CD4-positive, alpha-beta memory T cell (primary cell): Measurements from ENCODE around the gene ARFRP1. TPM values are rescaled to one million over a fixed set of nuclear protein-coding genes. Genes with fewer than 3 reads are reported as not detected.
A peak's percentile ranks its signal among the peaks of the same experiment; 100 is the strongest.

Experiments
- CTCF ChIA-PET: fragments of 350-600 bp; sonication (Branson Sonifier 250); formaldehyde crosslinking; loops from one replicate; lab custom pipeline; 2021; ENCODE audit warnings: inconsistent platforms; ENCODE audit not compliant: partially characterized antibody; lab: Charles Lee
- POLR2A ChIA-PET: fragments of 350-600 bp; sonication (Branson Sonifier 250); formaldehyde crosslinking; loops from one replicate; lab custom pipeline; 2021; ENCODE audit not compliant: partially characterized antibody; lab: Charles Lee
- DNase-seq, 5 donors: peaks; one replicate each; pipeline versions ENCODE4 v3.0.0 to v3.0.0-alpha.2; 2020 to 2022; ENCODE audit warnings: mixed read lengths in 1 of 5
- H3K27ac ChIP-seq: one replicate; pipeline ENCODE4 v1.7.0; 2013; ENCODE audit warnings: low read depth, low read length
- H3K27me3 ChIP-seq: 2 replicates; pipeline ENCODE4 v1.7.0; 2013; ENCODE audit warnings: mild to moderate bottlenecking, low read length, moderate library complexity; ENCODE audit not compliant: insufficient read depth
- H3K36me3 ChIP-seq: 2 replicates; pipeline ENCODE4 v1.7.0; 2013; ENCODE audit warnings: mild to moderate bottlenecking, low read length, moderate library complexity; ENCODE audit not compliant: insufficient read depth
- H3K4me1 ChIP-seq: 2 replicates; pipeline ENCODE4 v1.7.0; 2013; ENCODE audit warnings: mild to moderate bottlenecking, low read length, moderate library complexity; ENCODE audit not compliant: insufficient read depth
- H3K4me3 ChIP-seq, 2 donors: one replicate each; pipeline ENCODE4 v1.7.0; 2013; ENCODE audit warnings: low read length in 2 of 2, mild to moderate bottlenecking in 1 of 2
- H3K9me3 ChIP-seq, 2 donors: one replicate each; pipeline ENCODE4 v1.7.0; 2013; ENCODE audit warnings: low read length in 2 of 2, control low read depth in 1 of 2; ENCODE audit not compliant: control insufficient read depth in 1 of 2
- H3K27ac Mint-ChIP-seq, 7 donors: one replicate each; pipeline ENCODE4 v1.8.0; 2020 to 2021; ENCODE audit warnings: mixed read lengths in 7 of 7, mild to moderate bottlenecking in 6 of 7, inconsistent platforms in 3 of 7, moderate library complexity in 3 of 7
- H3K27me3 Mint-ChIP-seq, 2 donors: one replicate each; pipeline ENCODE4 v1.8.0; 2020 to 2021; ENCODE audit warnings: mixed read lengths in 2 of 2
- H3K36me3 Mint-ChIP-seq, 2 donors: one replicate each; pipeline ENCODE4 v1.8.0; 2020 to 2021; ENCODE audit warnings: mixed read lengths in 2 of 2, inconsistent platforms in 1 of 2, mild to moderate bottlenecking in 1 of 2
- H3K4me1 Mint-ChIP-seq, 4 donors: one replicate each; pipeline ENCODE4 v1.8.0; 2020 to 2021; ENCODE audit warnings: mixed read lengths in 4 of 4, mild to moderate bottlenecking in 1 of 4
- H3K4me3 Mint-ChIP-seq, 8 donors: one replicate each; pipeline ENCODE4 v1.8.0; 2020 to 2021; ENCODE audit warnings: mixed read lengths in 8 of 8, mild to moderate bottlenecking in 7 of 8, moderate library complexity in 6 of 8, inconsistent platforms in 3 of 8
- H3K9me3 Mint-ChIP-seq, 8 donors: one replicate each; pipeline ENCODE4 v1.8.0; 2020 to 2021; ENCODE audit warnings: mixed read lengths in 8 of 8, mild to moderate bottlenecking in 5 of 8, inconsistent platforms in 3 of 8, moderate library complexity in 1 of 8
- intact Hi-C: fragments of 100-400 bp; cut with micrococcal nuclease; formaldehyde crosslinking; loops from one replicate; pipeline ENCODE4 v1.15.1; 2023
- polyA plus RNA-seq, 2 donors: library from polyadenylated mRNA; unstranded; fragments of 300-500 nt; fragmentation: Illumina TruSeq; gene quantifications; one replicate each; pipeline ENCODE4 v1.2.3, GENCODE V29; 2021
- total RNA-seq, 2 experiments: library from RNA; stranded (reverse); gene quantifications; one replicate each; pipeline ENCODE4 v1.2.3, GENCODE V29; 2021

Gene ARFRP1
- total and polyA plus RNA-seq, 4 experiments from 2014 or later, result 65.5 to 92.0 (median 76.0) TPM

DNA sequence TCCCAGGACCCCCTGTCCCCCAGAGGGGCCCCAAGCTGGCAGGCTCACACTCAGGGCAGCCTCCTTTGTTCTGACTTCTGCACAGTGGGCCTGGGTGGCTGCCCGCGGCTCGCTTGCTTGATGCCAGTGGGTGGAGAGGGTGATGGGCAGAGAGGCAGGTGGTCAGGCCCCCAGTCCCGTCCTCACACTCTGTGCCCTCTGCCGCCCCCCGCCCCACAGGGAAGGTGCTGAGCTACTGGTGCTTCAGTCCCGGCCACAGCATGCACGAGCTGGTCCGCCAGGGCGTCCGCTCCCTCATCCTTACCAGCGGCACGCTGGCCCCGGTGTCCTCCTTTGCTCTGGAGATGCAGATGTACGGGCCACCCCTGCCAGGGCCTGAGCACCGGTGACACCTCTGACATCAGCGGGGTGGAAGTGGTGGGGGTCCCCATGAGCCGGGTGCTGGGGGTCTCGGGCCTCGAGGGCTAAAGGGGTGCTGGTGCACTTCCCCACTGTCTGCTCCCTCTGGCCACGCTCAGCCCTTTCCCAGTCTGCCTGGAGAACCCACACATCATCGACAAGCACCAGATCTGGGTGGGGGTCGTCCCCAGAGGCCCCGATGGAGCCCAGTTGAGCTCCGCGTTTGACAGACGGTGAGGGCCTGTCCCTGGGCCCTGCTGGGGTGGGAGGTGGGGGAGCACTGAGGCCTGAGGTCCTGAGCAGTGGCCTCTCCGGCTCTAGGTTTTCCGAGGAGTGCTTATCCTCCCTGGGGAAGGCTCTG lies 20.2 kb downstream of the ARFRP1 start:
- Mint-ChIP-seq H3K36me3 (peaks cover 0 to 2% of the 10 kb centered on the region in 2 donors), H3K4me1 (peaks cover 1 to 10% (median 5%) of the 10 kb centered on the region in 4 donors), H3K27ac (no peak overlapping the region), H3K27me3 (no peaks in the 10 kb centered on the region), H3K9me3 (no peaks in the 10 kb centered on the region), H3K4me3 (no peak overlapping the region)
- Histone ChIP-seq H3K27ac (no peak overlapping the region), H3K4me3 (no peak overlapping the region), H3K9me3 (no peaks in the 10 kb centered on the region), H3K4me1 (peaks cover 16% of the 10 kb centered on the region), H3K27me3 (no peaks in the 10 kb centered on the region), H3K36me3 (no peaks in the 10 kb centered on the region)
- ChIA-PET CTCF (no interaction called here), POLR2A (interaction anchor here (1.0 to 2.4 kb wide), 6 partner anchors 15 to 150 kb away, joined by 3 to 5 read pairs (median 3); partner anchors contain the start of genes ARFRP1, LIME1, PTK6 and RTEL1)
- intact Hi-C loops, result no loop called here
- peak in 1 of 5 donors; percentile 13 for DNase-seq

DNA sequence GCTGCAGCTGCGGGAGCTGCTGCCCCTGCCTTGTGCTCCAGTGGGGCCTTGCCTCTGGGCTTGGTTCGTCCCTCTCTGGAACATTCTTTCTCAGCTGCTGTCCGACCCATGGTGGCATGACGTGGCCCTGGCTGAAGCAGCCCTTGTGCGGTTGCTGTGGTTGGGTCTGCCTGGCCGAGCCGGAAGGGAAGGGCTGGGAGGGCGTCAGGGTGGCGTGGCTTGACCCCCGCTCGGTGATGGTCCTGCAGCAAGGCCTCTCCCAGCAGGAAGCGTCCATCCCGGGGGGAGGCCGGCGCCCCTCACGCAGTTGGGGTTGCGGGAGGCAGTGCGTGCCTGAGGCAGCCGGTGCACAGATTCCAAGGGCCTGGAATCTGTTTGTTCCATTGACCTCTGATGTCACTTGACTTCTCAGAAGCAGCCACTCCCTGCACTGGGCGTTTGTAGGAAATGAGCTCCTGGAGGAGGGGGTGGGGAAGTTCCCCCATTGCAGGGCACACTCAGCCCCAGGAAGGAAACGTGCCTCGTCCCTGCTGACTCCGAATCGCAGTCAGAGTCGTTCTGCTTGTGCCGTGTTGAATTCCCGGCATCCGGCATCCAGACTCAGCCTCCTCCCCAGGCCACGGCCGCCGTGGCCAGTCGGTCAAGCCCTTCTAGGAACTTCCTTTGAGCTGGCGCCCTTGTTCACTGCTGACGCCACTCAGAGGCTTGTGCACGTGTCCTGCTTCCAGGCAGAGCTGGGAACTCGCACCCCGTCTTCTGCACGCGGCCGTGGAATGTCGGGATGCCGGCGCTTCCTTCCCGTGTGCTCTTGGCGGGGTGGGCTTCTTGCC lies 21.1 kb downstream of the ARFRP1 start:
- Histone ChIP-seq H3K36me3 (no peaks in the 10 kb centered on the region), H3K9me3 (no peaks in the 10 kb centered on the region), H3K4me1 (peaks cover 16% of the 10 kb centered on the region), H3K27me3 (no peaks in the 10 kb centered on the region), H3K4me3 (no peak overlapping the region), H3K27ac (no peak overlapping the region)
- peak in 1 of 5 donors; percentile 15 for DNase-seq
- intact Hi-C loops, result no loop called here
- Mint-ChIP-seq H3K4me1 (peaks cover 1 to 10% (median 5%) of the 10 kb centered on the region in 4 donors), H3K36me3 (no peaks in the 10 kb centered on the region), H3K27ac (no peak overlapping the region), H3K4me3 (no peak overlapping the region), H3K27me3 (no peaks in the 10 kb centered on the region), H3K9me3 (no peaks in the 10 kb centered on the region)
- POLR2A ChIA-PET, result interaction anchor here (1.1 to 1.5 kb wide), 4 partner anchors 21 to 149 kb away, joined by 3 to 4 read pairs (median 3); partner anchors contain the start of genes ARFRP1, PTK6 and RTEL1
- CTCF ChIA-PET, result no interaction called here

DNA sequence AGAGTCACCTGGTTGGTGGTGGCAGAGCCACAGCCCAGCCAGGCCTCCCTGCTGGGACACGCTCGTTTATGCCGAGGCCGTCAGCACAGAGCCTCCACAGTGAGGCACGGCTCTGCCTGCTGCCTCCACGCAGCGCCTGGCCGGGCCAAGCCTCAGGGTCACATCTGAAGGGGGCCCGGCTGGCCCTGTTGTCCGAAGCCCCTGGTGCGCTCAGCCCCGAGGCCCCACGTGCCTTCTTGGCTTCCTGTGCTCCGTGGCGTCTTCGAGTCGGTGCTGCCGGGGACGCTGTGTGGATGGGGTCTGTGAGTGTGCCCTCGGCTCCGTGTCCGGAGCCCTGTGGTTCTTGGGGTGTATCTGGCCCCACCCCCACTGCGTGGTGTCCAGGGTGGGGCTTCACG lies 21.7 kb downstream of the ARFRP1 start:
- no peaks in the 10 kb centered on the region for H3K27me3 Mint-ChIP-seq
- H3K4me3 Mint-ChIP-seq, result no peak overlapping the region
- H3K4me3 ChIP-seq, result no peak overlapping the region
- no peak overlapping the region for H3K27ac ChIP-seq
- DNase-seq, result no peak
- ChIA-PET POLR2A (interaction anchor here (1.1 to 1.5 kb wide), 3 partner anchors 28 to 149 kb away, joined by 3 to 4 read pairs (median 3); partner anchors contain the start of genes PTK6 and RTEL1), CTCF (no interaction called here)
- no peaks in the 10 kb centered on the region for H3K36me3 Mint-ChIP-seq
- no peak overlapping the region for H3K27ac Mint-ChIP-seq
- no peaks in the 10 kb centered on the region for H3K27me3 ChIP-seq
- intact Hi-C loops, result no loop called here
- no peaks in the 10 kb centered on the region for H3K9me3 Mint-ChIP-seq
- H3K4me1 Mint-ChIP-seq, result peaks cover 0 to 10% (median 4%) of the 10 kb centered on the region in 4 donors
- H3K36me3 ChIP-seq, result no peaks in the 10 kb centered on the region
- H3K9me3 ChIP-seq, result no peaks in the 10 kb centered on the region
- peaks cover 16% of the 10 kb centered on the region for H3K4me1 ChIP-seq

DNA sequence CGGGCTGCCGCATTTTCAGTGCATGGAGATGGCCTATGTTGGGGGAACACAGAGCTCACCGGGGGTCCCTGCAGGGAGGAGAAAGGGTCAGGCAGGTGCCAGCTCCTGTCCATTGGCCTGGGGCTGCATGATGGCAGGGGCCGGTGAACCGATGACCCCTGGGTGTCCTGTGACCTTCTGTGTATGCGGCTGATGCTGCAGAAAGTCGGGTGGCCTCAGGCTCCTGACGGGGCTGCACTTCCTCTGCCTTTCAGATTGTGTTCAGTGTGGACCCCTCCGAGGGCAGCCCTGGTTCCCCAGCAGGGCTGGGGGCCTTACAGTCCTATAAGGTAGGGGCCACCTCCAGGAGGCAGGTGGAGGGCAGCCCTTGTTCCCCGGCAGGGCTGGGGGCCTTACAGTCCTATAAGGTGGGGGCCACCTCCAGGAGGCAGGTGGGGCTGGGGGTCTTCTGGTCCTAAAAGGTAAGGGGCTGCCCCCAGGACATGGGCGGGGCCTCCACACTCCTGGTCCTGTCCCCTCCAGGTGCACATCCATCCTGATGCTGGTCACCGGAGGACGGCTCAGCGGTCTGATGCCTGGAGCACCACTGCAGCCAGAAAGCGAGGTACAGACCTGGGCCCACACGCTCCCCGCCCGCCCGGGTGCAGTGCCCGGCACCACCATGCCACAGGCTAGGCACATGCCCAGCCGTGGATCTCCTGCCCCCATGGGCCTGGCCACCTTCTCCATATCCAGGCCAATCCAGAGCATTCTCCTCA lies 22.3 kb downstream of the ARFRP1 start:
- Mint-ChIP-seq H3K36me3 (no peaks in the 10 kb centered on the region), H3K27ac (no peak overlapping the region), H3K9me3 (no peaks in the 10 kb centered on the region), H3K4me3 (no peak overlapping the region), H3K4me1 (peaks cover 0 to 10% (median 4%) of the 10 kb centered on the region in 4 donors), H3K27me3 (no peaks in the 10 kb centered on the region)
- Histone ChIP-seq H3K27me3 (no peaks in the 10 kb centered on the region), H3K9me3 (no peaks in the 10 kb centered on the region), H3K4me1 (peaks cover 16% of the 10 kb centered on the region), H3K27ac (no peak overlapping the region), H3K36me3 (no peaks in the 10 kb centered on the region), H3K4me3 (no peak overlapping the region)
- POLR2A ChIA-PET, result interaction anchor here (0.7 kb wide), 1 partner anchor 12 kb away, joined by 3 read pairs; no protein-coding TSS in a partner anchor
- intact Hi-C loops, result no loop called here
- CTCF ChIA-PET, result no interaction called here
- no peak for DNase-seq

GRCh38 chr20:63682384-63683139 lies 25.2 kb downstream of the ARFRP1 start:
- H3K9me3 Mint-ChIP-seq, result no peaks in the 10 kb centered on the region
- no peaks in the 10 kb centered on the region for H3K27me3 Mint-ChIP-seq
- POLR2A ChIA-PET, result interaction anchor here (1.3 to 1.5 kb wide), 2 partner anchors 15 to 58 kb away, joined by 4 read pairs; no protein-coding TSS in a partner anchor

GRCh38 chr20:63681609-63682142 lies 26.1 kb downstream of the ARFRP1 start:
- Mint-ChIP-seq H3K9me3 (no peaks in the 10 kb centered on the region), H3K4me3 (no peak overlapping the region), H3K4me1 (peaks cover 0 to 6% (median 4%) of the 10 kb centered on the region in 4 donors), H3K36me3 (peaks cover 0 to 4% of the 10 kb centered on the region in 2 donors), H3K27me3 (no peaks in the 10 kb centered on the region), H3K27ac (no peak overlapping the region)
- intact Hi-C loops, result no loop called here
- Histone ChIP-seq H3K9me3 (no peaks in the 10 kb centered on the region), H3K27me3 (no peaks in the 10 kb centered on the region), H3K4me3 (no peak overlapping the region), H3K36me3 (no peaks in the 10 kb centered on the region), H3K27ac (no peak overlapping the region), H3K4me1 (peaks cover 3% of the 10 kb centered on the region)
- ChIA-PET POLR2A (no interaction called here), CTCF (no interaction called here)
- DNase-seq, result no peak

More at GRCh38 chr20:63682384-63683139, 25.2 kb downstream of the ARFRP1 start:
- Mint-ChIP-seq H3K4me1 (peaks cover 0 to 10% (median 4%) of the 10 kb centered on the region in 4 donors), H3K4me3 (no peak overlapping the region), H3K36me3 (peaks cover 0 to 4% of the 10 kb centered on the region in 2 donors), H3K27ac (no peak overlapping the region)
- Histone ChIP-seq H3K9me3 (no peaks in the 10 kb centered on the region), H3K36me3 (no peaks in the 10 kb centered on the region), H3K27ac (no peak overlapping the region), H3K27me3 (no peaks in the 10 kb centered on the region), H3K4me3 (no peak overlapping the region), H3K4me1 (peaks cover 12% of the 10 kb centered on the region)
- CTCF ChIA-PET, result no interaction called here
- intact Hi-C loops, result no loop called here
- DNase-seq, result no peak
